Thyroid gland (tissue), 4 donors: ENCODE data around the gene MBNL3. TPM values are rescaled to one million over a fixed set of nuclear protein-coding genes. Genes with fewer than 3 reads are reported as not detected.
A peak's percentile ranks its signal among the peaks of the same experiment; 100 is the strongest.

Experiments
- DNase-seq, 2 donors: peaks; one replicate each; pipeline ENCODE4 v3.0.0-alpha.2; 2019
- H3K27ac ChIP-seq, 3 donors: fragments of 200-600 bp; sonication (generic); 1 replicate in 2 of 3; 2 replicates in 1 of 3; pipeline ENCODE4 v1.5.1; 2016 to 2019; ENCODE audit warnings: mild to moderate bottlenecking in 1 of 3, moderate library complexity in 1 of 3
- H3K27me3 ChIP-seq: fragments of 200-600 bp; sonication (generic); one replicate; pipeline ENCODE4 v1.5.1; 2019
- H3K36me3 ChIP-seq, 2 donors: fragments of 200-600 bp; sonication (generic); one replicate each; pipeline ENCODE4 v1.5.1; 2016 to 2019
- H3K4me1 ChIP-seq, 2 donors: fragments of 200-600 bp; sonication (generic); one replicate each; pipeline ENCODE4 v1.5.1; 2017 to 2019
- H3K4me3 ChIP-seq, 3 donors: fragments of 200-600 bp; sonication (generic); replicated peaks in 1 of 3; 1 replicate in 2 of 3; 2 replicates in 1 of 3; pipeline ENCODE4 v1.5.1; 2016; ENCODE audit warnings: mild to moderate bottlenecking in 1 of 3
- H3K9me3 ChIP-seq: fragments of 200-600 bp; sonication (generic); one replicate; pipeline ENCODE4 v1.5.1; 2017
- CTCF ChIP-seq, 6 experiments: fragments of 200-600 bp in 3 of 6; fragments of 450-650 bp in 3 of 6; sonication (generic) in 3 of 6; IDR thresholded peaks; one replicate each; pipeline ENCODE4 v1.5.1; 2016 to 2019; ENCODE audit warnings: antibody characterized with exemption in 6 of 6, mild to moderate bottlenecking in 2 of 6, inconsistent platforms in 1 of 6, moderate library complexity in 1 of 6
- POLR2A ChIP-seq, 2 donors: fragments of 450-650 bp; IDR thresholded peaks; one replicate each; pipeline ENCODE4 v1.6.1; 2017; ENCODE audit warnings: antibody characterized with exemption in 2 of 2, mild to moderate bottlenecking in 2 of 2, moderate library complexity in 1 of 2
- WGBS, 2 donors: methylation state at CpG; one replicate each; pipeline ENCODE4 v1.1.5; 2017; 5-methylcytosine and 5-hydroxymethylcytosine counted together
- intact Hi-C: fragments of 100-400 bp; cut with DNase I; formaldehyde crosslinking; loops from one replicate; pipeline ENCODE4 v1.15.1; 2023
- total RNA-seq, 4 donors: library from RNA; depleted of rRNA; stranded (reverse); fragments of >200 nt; gene quantifications; one replicate each; pipeline ENCODE4 v1.2.3, GENCODE V29; 2016

Gene MBNL3
- total RNA-seq, 4 donors from 2014 or later: 11.7 to 29.6 (median 19.5) TPM

DNA sequence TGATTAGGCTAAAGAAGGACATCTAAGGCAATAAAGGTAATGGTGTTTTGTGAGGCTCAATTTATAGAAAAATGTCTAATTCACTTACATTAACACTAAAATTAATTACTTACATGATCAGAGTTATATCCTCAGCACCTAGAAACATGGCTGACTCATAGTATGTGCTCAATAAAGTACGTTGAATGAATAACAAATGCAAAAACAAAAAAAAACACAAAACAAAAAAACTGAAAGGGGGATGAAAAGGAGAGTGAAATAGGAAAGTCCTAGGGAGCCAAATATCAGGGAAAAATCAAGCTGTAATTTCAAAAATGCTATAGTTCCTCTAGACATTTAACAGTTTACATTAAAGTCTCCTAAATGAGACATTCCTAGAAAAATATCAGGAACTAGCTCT is 18.7 kb downstream of the MBNL3 start:
- no peaks in the 10 kb centered on the region for H3K9me3 ChIP-seq
- no peak for DNase-seq
- H3K4me3 ChIP-seq: no peak overlapping the region
- intact Hi-C loops: no loop called here
- H3K36me3 ChIP-seq: no peaks in the 10 kb centered on the region
- 94 to 100% methylated on average over 1 of the region's 1 CpG for WGBS, 2 donors
- TF ChIP-seq CTCF (IDR thresholded peaks at IDR 0.05): no peak
- no peak for TF ChIP-seq POLR2A (IDR thresholded peaks at IDR 0.05)
- H3K4me1 ChIP-seq: no peaks in the 10 kb centered on the region
- no peak overlapping the region for H3K27ac ChIP-seq
- no peaks in the 10 kb centered on the region for H3K27me3 ChIP-seq

DNA sequence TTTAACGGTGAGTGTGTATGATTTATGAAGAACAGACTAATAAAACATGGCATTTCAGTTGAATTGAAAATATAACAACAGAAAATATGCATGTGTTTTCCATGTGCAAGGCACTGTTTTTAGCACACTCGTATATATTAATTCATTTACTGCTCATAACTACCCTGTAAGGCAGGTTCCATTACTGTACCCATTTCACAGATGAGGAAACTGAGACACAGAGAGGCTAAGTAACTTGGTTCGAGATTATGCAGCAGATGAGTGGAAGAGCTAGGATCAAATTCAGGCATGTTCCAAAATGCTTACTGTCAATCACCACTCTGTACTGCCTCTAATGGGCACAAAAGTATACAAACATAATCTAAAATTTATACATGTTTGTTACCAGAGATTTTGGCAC is 20.4 kb downstream of the MBNL3 start:
- intact Hi-C loops: no loop called here
- DNase-seq: no peak

DNA sequence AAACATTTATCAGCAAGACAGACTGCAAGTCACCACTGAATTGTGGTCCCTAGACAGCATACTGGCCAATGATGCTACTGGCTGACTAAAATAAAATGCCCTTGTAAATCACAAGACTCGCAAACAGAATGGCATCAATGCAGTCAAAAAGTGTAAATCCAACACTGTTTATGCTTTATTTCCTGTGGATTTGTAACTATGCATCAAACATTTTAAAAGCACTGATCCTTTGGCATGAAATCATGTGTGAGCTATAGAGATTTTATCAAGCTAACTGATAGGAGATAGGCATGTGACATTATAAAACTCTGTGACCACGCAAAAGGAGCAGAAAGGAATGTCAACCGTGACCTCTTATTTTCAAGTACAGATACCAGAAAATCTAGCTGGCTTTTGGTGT is 20.8 kb downstream of the MBNL3 start:
- Histone ChIP-seq H3K27me3 (no peaks in the 10 kb centered on the region), H3K27ac (no peak overlapping the region), H3K4me3 (no peak overlapping the region), H3K36me3 (no peaks in the 10 kb centered on the region), H3K4me1 (no peaks in the 10 kb centered on the region), H3K9me3 (no peaks in the 10 kb centered on the region)
- TF ChIP-seq POLR2A (IDR thresholded peaks at IDR 0.05) (no peak), CTCF (IDR thresholded peaks at IDR 0.05) (no peak)
- 58 to 70% methylated on average over 3 of the region's 3 CpGs for WGBS, 2 donors
- no peak for DNase-seq
- intact Hi-C loops: no loop called here

More for the DNA sequence above, 20.4 kb downstream of the MBNL3 start:
- Histone ChIP-seq H3K36me3 (no peaks in the 10 kb centered on the region), H3K4me1 (no peaks in the 10 kb centered on the region), H3K4me3 (no peak overlapping the region), H3K27ac (no peak overlapping the region), H3K27me3 (no peaks in the 10 kb centered on the region), H3K9me3 (no peaks in the 10 kb centered on the region)
- 65 to 91% methylated on average over 3 of the region's 3 CpGs for WGBS, 2 donors
- TF ChIP-seq POLR2A (IDR thresholded peaks at IDR 0.05) (no peak), CTCF (IDR thresholded peaks at IDR 0.05) (no peak)

GRCh38 chrX:132467026-132467425 is 21.8 kb downstream of the MBNL3 start:
- H3K36me3 ChIP-seq: no peaks in the 10 kb centered on the region
- WGBS, 2 donors: 51 to 60% methylated on average over 3 of the region's 3 CpGs
- DNase-seq: no peak
- intact Hi-C loops: no loop called here
- no peak for TF ChIP-seq CTCF (IDR thresholded peaks at IDR 0.05)
- TF ChIP-seq POLR2A (IDR thresholded peaks at IDR 0.05): no peak
- H3K4me1 ChIP-seq: no peaks in the 10 kb centered on the region
- no peak overlapping the region for H3K4me3 ChIP-seq
- H3K27me3 ChIP-seq: no peaks in the 10 kb centered on the region
- no peak overlapping the region for H3K27ac ChIP-seq
- H3K9me3 ChIP-seq: no peaks in the 10 kb centered on the region

GRCh38 chrX:132463411-132463810 is 25.4 kb downstream of the MBNL3 start:
- 71 to 76% methylated on average over 8 of the region's 8 CpGs for WGBS, 2 donors
- no peak for DNase-seq
- intact Hi-C loops: no loop called here
- H3K27ac ChIP-seq: no peak overlapping the region
- no peaks in the 10 kb centered on the region for H3K27me3 ChIP-seq
- no peaks in the 10 kb centered on the region for H3K36me3 ChIP-seq
- no peak overlapping the region for H3K4me3 ChIP-seq
- H3K4me1 ChIP-seq: no peaks in the 10 kb centered on the region
- no peaks in the 10 kb centered on the region for H3K9me3 ChIP-seq
- TF ChIP-seq POLR2A (IDR thresholded peaks at IDR 0.05) (no peak), CTCF (IDR thresholded peaks at IDR 0.05) (peak in 1 of 6 experiments; percentile 26)
